HL-60/S4 (cell line): ENCODE measurements around the gene RBFOX2.
"Not testable (repeated sequence)": the region's sequence is repeated elsewhere in the genome, so short reads cannot be mapped to it uniquely, and the experiment has no call there.

Experiments used
- in situ Hi-C: fragments of 300-500 bp; cut with MboI; formaldehyde crosslinking; loops from 2 replicates; pipeline ENCODE4 v1.14.3; 2022; ENCODE audit warnings: low sequenced_read_pairs

RBFOX2 gene

DNA sequence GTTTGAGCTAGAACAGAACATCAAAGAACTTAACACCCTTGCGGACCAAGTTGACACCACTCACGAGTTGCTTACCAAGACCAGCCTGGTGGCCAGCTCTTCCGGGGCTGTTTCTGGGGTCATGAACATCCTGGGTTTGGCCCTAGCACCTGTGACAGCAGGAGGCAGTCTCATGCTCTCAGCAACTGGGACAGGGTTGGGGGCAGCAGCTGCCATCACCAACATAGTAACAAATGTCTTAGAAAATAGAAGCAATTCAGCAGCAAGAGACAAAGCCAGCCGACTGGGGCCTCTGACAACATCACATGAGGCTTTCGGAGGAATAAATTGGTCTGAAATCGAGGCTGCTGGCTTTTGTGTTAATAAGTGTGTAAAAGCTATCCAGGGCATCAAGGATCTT, 302.2 kb downstream of the RBFOX2 start:
- in situ Hi-C loops, result no loop called here

DNA sequence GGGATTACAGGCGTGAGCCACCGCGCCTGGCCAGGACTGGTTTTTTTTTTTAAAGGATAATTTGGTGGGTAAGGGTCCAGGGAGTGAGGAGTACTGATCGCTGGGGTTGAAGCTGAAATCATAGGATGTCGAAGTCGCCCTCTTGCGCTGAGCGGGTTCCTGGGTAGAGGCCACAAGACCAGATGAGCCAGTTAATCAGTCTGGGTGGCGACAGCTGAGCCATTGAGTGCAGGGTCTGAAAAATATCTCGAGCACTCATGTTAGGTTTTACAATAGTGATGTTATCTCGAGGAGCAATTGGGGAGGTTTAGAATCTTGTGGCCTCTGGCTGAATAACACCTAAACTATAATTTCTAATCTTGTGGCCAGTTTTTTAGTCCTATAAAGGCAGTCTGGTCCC, 303.1 kb downstream of the RBFOX2 start:
- in situ Hi-C loops, result no loop called here

DNA sequence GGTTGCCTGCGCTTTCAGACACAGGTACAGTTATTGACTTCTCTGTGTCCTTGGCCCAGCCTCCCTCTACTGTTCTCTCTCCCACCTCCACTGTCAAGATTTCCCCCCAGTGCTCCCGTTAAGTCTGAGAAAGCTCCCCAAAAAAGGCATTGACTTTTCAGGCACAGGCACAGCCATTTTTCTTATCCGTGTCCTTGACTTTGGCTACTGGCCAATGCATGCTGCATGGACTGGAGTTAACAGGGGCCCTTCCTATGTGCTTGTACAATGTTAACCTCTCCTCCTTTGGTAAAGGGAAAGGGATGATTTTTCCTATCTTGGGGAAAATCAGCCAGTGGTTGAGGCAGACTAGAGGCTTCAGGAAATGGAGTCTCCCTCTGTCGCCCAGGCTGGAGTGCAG, 306.7 kb downstream of the RBFOX2 start:
- in situ Hi-C loops, result no loop called here

DNA sequence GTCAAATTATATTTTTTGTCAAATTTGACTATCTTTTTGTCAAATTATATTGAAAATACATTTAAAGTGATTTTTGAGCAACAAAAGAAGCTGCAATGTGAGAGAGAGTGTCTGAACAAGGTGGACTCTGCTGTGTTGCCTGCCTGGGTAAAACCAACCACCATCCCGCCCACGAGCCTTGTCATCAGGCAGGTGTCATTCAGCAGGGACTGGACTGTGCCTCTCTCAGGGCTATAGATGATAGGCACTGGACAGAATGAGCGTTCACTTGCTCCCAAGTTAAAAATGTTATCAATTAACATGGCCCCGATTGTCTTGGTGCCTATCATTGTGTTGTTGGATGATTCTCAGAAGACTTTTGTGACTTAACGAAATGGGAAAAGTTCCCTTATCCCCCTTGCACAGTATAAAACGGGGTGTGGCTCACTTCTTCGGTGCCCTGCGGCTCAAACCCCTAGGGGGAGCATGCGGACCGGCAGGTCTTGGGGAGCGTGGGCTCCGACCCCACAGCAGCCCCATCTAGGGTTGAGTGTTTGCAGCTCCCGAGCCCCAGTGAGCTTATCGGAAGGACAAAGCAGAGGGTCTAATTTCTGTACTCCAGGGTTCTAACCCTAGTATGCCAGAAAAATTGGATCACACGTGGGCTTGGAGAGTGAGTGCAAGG, 309.3 kb downstream of the RBFOX2 start:
- in situ Hi-C loops, result no loop called here

DNA sequence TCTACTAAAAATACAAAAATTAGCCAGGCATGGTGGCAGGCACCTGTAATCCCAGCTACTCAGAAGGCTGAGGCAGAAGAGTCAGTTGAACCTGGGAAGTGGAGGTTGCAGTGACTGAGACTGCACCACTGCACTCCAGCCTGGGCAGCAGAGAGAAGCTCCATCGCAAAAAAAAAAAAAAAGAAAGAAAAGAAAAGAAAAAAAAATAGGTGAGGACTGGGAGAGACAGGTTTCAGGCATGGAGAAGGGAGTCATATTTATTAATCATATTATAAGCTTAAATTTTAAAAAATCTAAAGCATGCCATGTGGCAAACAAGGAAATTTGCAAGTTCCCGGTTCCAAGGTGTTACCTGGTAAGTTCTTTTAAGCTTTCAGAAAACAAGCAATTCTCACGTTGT, 311.1 kb downstream of the RBFOX2 start, which contains the start of gene APOL5:
APOL5 (plus strand) TSS at position 301 of the 400 bp plus-strand sequence; CDS start at position 301, 0 bp downstream.
- in situ Hi-C loops, result no loop called here

- in situ Hi-C loops, result no loop called here
These were observed 316.0 kb downstream of the RBFOX2 start for GRCh38 chr22:35712672-35713071.

- in situ Hi-C loops, result no loop called here
These were observed 317.3 kb downstream of the RBFOX2 start for GRCh38 chr22:35711336-35711735.

DNA sequence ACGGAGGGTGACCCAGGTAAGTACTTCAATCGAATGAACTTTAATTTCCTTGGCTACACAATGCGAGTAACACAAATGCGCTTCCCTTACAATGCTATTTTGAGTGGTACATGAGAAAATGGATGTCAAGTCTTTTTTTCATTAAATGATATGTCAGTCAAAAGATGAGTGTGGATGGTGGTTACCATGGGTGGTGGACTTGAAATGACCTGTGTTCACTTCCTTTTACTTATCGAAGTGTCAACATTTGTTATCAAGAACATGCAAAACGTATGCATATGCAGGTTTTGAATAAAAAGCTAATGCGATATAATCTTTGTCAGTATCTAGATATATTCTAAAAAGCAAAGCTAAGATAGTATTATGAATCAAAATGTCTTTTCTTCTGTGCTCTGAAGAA, 319.7 kb downstream of the RBFOX2 start:
- in situ Hi-C loops, result no loop called here

DNA sequence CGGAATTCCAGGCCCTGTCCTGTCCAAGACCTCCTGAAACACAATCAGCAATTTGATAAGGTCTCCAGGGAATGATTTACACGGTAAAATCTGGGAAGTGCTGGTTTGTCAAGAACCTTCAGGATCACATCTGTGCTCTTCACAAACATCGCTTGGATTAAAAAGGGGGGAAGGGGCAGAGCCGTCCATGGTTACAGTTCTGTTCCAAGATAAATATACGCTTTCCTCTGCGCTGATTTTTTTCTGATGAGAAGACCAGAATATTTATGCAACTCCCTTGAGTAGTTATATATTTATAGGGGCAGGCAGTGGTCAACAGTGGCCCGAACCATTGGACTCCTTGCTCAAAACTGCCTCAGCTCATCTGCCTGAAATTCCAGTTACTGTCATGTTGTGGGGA, 320.2 kb downstream of the RBFOX2 start:
- in situ Hi-C loops, result no loop called here

DNA sequence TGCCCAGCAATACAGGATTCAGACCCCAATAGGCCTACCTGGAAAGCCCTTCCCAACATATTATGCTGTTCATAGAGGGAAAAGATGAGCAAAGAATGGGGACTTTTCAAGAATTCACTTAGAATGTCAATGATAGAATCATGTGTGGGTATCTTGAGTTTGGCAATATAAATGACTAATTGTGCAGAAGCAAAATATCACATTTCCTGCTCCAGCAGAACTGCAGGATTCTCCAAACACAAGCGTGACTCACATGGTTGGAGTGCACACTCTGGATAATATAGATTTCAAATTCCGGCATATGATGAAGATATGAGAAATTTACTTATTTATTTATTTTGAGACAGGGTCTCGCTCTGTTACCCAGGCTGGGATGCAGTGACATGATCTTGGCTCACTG, 323.5 kb downstream of the RBFOX2 start:
- in situ Hi-C loops, result no loop called here

- in situ Hi-C loops, result no loop called here
These were observed 324.6 kb downstream of the RBFOX2 start for GRCh38 chr22:35703861-35704584.

- in situ Hi-C loops, result not testable (repeated sequence)
These were observed 328.8 kb downstream of the RBFOX2 start for GRCh38 chr22:35699852-35700251.

- in situ Hi-C loops, result no loop called here
These were observed 331.5 kb downstream of the RBFOX2 start for GRCh38 chr22:35697142-35697541.

- in situ Hi-C loops, result no loop called here
These were observed 333.4 kb downstream of the RBFOX2 start for GRCh38 chr22:35695202-35695601.

DNA sequence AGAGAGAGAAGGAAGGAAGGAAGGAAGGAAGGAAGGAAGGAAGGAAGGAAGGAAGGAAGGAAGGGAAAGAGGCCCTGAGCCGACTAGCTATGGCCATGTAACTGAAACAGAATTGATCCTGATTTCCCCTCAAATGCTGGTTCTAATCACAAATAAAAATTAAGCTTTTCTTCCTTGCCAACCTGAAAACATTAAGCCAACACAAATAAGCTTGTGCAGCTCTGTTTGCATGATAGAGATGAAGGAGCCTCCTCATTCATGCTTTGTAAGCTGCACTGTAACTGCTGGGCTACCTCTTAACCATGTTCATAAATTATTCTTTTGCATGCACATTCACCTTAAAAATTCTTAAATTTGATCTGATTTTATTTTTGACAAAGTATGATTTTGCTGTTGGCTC, 338.6 kb downstream of the RBFOX2 start:
- in situ Hi-C loops, result no loop called here

GRCh38 chr22:35688913-35689675, 339.5 kb downstream of the RBFOX2 start:
- in situ Hi-C loops, result no loop called here
